Measurements from ENCODE around the gene MRPL38. TPM values are rescaled to one million over a fixed set of nuclear protein-coding genes. Genes with fewer than 3 reads are reported as not detected.
"Not testable (repeated sequence)": the region's sequence is repeated elsewhere in the genome, so short reads cannot be mapped to it uniquely, and the experiment has no call there.

MRPL38 gene
- total RNA-seq, 1 donor from 2014 or later = 111 TPM

DNA sequence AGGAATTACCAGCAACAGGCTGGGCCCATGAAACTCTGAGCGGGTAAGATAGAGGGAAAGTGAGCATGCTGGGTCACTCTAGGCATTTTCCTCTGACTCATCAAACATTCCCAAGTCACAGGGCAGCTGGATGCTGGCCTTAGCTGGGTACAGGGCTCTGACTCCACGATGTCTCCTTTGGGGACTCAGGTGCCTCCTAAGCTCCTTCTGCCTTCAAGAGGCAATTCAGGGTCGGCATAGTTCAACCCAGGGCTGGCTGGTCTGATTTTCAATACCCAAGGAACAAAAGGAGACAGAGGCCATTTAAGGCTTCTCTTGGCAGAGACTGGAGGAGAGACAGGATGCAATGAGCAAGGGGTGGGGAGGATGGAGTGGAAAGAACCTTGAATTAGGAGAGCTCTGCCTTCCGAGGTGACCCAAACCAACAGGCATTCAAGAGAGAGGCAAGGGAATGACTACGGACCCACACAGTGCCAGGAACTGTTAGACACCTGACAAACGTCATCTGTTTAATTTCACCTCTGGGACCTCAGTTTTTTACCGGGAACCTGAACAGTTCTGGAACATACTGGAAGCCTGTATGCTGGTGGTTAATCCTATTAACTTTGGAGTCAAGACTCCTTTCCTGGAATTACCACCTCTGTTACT, 50.5 kb downstream of the MRPL38 start:
- Mint-ChIP-seq H3K27me3 (ENCODE audit: low read depth) (no peaks in the 10 kb centered on the region), H3K4me3 (no peak overlapping the region), H3K4me1 (peaks cover 13% of the 10 kb centered on the region), H3K9me3 (no peaks in the 10 kb centered on the region), H3K36me3 (ENCODE audit: low read depth) (no peaks in the 10 kb centered on the region), H3K27ac (ENCODE audit: unreplicated experiment) (peak overlapping the region; percentile 94)
- DNase-seq (ENCODE audit: low read depth, low spot score) = no peak
- TF ChIP-seq, protein P1, sequence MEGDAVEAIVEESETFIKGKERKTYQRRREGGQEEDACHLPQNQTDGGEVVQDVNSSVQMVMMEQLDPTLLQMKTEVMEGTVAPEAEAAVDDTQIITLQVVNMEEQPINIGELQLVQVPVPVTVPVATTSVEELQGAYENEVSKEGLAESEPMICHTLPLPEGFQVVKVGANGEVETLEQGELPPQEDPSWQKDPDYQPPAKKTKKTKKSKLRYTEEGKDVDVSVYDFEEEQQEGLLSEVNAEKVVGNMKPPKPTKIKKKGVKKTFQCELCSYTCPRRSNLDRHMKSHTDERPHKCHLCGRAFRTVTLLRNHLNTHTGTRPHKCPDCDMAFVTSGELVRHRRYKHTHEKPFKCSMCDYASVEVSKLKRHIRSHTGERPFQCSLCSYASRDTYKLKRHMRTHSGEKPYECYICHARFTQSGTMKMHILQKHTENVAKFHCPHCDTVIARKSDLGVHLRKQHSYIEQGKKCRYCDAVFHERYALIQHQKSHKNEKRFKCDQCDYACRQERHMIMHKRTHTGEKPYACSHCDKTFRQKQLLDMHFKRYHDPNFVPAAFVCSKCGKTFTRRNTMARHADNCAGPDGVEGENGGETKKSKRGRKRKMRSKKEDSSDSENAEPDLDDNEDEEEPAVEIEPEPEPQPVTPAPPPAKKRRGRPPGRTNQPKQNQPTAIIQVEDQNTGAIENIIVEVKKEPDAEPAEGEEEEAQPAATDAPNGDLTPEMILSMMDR (conservative IDR thresholded peaks at IDR 0.05) = no peak

GRCh38 chr17:75853433-75853832, 51.3 kb downstream of the MRPL38 start:
- DNase-seq (ENCODE audit: low read depth, low spot score) = no peak
- H3K9me3 Mint-ChIP-seq = no peaks in the 10 kb centered on the region
- H3K4me3 Mint-ChIP-seq = peak overlapping the region; percentile 72
- H3K27ac Mint-ChIP-seq (ENCODE audit: unreplicated experiment) = no peak overlapping the region
- TF ChIP-seq, protein P1 (conservative IDR thresholded peaks at IDR 0.05) = no peak
- H3K4me1 Mint-ChIP-seq = peaks cover 13% of the 10 kb centered on the region
- peaks cover under 1% of the 10 kb centered on the region for H3K36me3 Mint-ChIP-seq (ENCODE audit: low read depth)
- H3K27me3 Mint-ChIP-seq (ENCODE audit: low read depth) = no peaks in the 10 kb centered on the region

DNA sequence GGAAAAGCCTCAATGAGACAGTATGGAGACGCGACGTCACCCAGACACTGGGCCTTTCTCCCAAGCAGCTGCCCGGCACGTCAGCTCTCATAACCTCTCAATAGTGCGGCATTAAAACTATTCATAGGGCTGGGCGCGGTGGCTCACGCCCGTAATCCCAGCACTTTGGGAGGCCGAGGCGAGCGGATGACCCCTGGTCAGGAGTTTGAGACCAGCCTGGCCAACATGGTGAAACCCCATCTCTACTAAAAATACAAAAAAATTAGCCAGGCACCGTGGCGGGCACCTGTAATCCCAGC, 53.0 kb downstream of the MRPL38 start:
- H3K27ac Mint-ChIP-seq (ENCODE audit: unreplicated experiment); DNase-seq (ENCODE audit: low read depth, low spot score); H3K27me3 Mint-ChIP-seq (ENCODE audit: low read depth); H3K9me3 Mint-ChIP-seq; H3K36me3 Mint-ChIP-seq (ENCODE audit: low read depth): not testable (repeated sequence)
- H3K4me1 Mint-ChIP-seq = peaks cover 13% of the 10 kb centered on the region
- H3K4me3 Mint-ChIP-seq = peak overlapping the region; percentile 49

GRCh38 chr17:75850928-75851692, 53.6 kb downstream of the MRPL38 start:
- TF ChIP-seq, protein P1 (conservative IDR thresholded peaks at IDR 0.05) = no peak
- Mint-ChIP-seq H3K9me3 (no peaks in the 10 kb centered on the region), H3K4me1 (peaks cover 7% of the 10 kb centered on the region), H3K27me3 (ENCODE audit: low read depth) (no peaks in the 10 kb centered on the region), H3K36me3 (ENCODE audit: low read depth) (peaks cover 3% of the 10 kb centered on the region), H3K27ac (ENCODE audit: unreplicated experiment) (peak overlapping the region; percentile 35), H3K4me3 (peak overlapping the region; percentile 49)
- no peak for DNase-seq (ENCODE audit: low read depth, low spot score)

DNA sequence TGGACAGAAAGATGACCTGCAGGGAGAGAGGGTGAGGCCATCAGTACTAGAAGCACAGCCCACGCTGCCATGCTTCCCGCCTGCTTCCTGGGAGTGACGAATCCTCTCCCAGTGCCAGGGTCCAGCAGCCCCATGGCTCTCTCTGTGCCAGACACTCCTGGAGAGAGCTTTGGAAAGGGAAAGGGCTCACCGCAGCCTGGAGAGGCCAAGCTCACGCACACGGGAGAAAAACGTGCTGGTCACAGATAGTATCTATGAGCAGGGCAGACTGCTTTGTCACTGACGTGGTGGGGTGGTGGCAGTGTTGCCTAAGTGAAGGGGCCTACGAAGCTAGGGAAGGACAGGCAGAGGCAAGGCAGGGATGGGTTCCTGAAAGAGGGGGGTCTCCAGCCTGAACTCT, 55.0 kb downstream of the MRPL38 start:
- no peak overlapping the region for H3K27ac Mint-ChIP-seq (ENCODE audit: unreplicated experiment)
- peaks cover 16% of the 10 kb centered on the region for H3K4me1 Mint-ChIP-seq
- DNase-seq (ENCODE audit: low read depth, low spot score) = no peak
- TF ChIP-seq, protein P1 (conservative IDR thresholded peaks at IDR 0.05) = no peak
- H3K36me3 Mint-ChIP-seq (ENCODE audit: low read depth) = peaks cover 3% of the 10 kb centered on the region
- H3K9me3 Mint-ChIP-seq = no peaks in the 10 kb centered on the region
- H3K4me3 Mint-ChIP-seq = peak overlapping the region; percentile 27
- no peaks in the 10 kb centered on the region for H3K27me3 Mint-ChIP-seq (ENCODE audit: low read depth)

- Mint-ChIP-seq H3K27me3 (ENCODE audit: low read depth) (no peaks in the 10 kb centered on the region), H3K9me3 (no peaks in the 10 kb centered on the region), H3K27ac (ENCODE audit: unreplicated experiment) (no peak overlapping the region), H3K4me3 (peak overlapping the region; percentile 27), H3K36me3 (ENCODE audit: low read depth) (peaks cover 3% of the 10 kb centered on the region), H3K4me1 (peaks cover 12% of the 10 kb centered on the region)
- TF ChIP-seq, protein P1 (conservative IDR thresholded peaks at IDR 0.05) = no peak
- DNase-seq (ENCODE audit: low read depth, low spot score) = no peak
Observed at GRCh38 chr17:75849279-75849646, 55.4 kb downstream of the MRPL38 start.
